ENCODE measurements around the gene ALDH2.
"Not testable (repeated sequence)": the region's sequence is repeated elsewhere in the genome, so short reads cannot be mapped to it uniquely, and the experiment has no call there.

DNA sequence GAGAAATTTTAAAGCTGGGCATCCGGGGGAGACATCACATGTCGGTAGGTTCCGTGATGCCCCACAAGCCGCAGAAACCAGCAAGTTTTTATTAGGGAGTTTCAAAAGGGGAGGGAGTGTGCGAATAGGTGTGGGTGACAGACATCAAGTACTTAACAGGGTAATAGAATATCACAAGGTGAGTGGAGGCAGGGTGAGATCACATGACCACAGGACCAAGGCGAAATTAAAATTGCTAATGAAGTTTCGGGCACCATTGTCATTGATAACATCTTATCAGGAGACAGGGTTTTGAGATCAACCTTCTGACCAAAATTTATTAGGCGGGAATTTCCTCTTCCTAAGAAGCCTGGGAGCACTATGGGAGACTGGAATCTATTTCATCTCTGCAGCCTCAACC is 54.1 kb downstream of the ALDH2 start:
- TF ChIP-seq, protein P1, sequence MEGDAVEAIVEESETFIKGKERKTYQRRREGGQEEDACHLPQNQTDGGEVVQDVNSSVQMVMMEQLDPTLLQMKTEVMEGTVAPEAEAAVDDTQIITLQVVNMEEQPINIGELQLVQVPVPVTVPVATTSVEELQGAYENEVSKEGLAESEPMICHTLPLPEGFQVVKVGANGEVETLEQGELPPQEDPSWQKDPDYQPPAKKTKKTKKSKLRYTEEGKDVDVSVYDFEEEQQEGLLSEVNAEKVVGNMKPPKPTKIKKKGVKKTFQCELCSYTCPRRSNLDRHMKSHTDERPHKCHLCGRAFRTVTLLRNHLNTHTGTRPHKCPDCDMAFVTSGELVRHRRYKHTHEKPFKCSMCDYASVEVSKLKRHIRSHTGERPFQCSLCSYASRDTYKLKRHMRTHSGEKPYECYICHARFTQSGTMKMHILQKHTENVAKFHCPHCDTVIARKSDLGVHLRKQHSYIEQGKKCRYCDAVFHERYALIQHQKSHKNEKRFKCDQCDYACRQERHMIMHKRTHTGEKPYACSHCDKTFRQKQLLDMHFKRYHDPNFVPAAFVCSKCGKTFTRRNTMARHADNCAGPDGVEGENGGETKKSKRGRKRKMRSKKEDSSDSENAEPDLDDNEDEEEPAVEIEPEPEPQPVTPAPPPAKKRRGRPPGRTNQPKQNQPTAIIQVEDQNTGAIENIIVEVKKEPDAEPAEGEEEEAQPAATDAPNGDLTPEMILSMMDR (IDR thresholded peaks at IDR 0.05; ENCODE audit: low read length), result not testable (repeated sequence)
- not testable (repeated sequence) for TF ChIP-seq EZH2 (IDR thresholded peaks at IDR 0.05; ENCODE audit: borderline replicate concordance, low read length)
